ENCODE data around the gene MRPS24. TPM values are rescaled to one million over a fixed set of nuclear protein-coding genes. Genes with fewer than 3 reads are reported as not detected.

MRPS24 gene
- total RNA-seq, 1 donor from 2014 or later = 68.8 TPM

DNA sequence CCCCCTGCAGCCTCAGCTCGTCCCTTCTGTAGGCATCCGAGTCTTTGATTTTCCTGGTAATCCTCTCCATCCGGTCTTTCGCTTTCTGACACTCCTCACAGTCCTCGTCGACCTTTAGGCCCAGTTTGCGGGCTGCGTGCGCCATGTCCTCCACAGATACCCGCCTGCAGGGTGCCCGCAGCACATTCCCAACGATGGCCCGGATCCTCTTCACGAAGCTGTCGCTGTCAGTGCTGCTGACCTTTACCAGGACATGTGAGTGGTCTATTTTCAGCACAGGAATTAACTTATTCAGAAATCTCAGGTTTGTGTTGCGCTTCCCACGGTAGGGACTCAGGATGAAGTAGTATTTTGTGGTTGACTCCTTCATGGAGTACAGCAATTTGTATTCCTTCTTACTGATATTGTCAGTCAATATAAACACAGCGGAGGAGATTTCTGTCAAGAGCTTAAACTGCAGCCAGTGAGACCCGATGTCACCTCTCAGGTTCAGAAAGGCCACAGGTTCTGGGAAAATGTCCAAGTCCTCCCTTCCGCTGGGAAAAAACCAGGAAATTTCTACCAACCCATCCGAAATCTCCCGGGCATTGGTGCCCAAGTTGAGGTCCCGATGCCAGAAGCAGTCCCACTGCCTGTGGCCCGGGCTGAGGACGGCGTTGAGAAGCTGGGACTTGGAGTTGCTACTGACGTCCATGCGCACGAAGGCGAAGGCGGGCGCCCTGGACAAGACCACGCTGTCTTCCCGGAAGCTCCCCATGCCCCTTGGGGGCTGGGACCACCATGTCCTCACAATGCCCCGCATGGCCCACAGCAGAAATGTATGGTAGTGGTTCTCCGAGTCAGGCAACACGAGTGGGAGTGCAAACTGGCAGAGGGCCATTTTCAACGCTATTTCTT is 8.9 kb upstream of the MRPS24 start:
- H3K27ac ChIP-seq = peak overlapping the region; percentile 13
- intact Hi-C loops (cut with DNase I) = no loop called here
- no peaks in the 10 kb centered on the region for H3K9me3 ChIP-seq
- TF ChIP-seq POLR2A (IDR thresholded peaks at IDR 0.05) (no peak), POLR2AphosphoS5 (IDR thresholded peaks at IDR 0.05; ENCODE audit: insufficient read depth in 1 of 2, low read depth in 1 of 2) (no peak)
- TF ChIP-seq, protein P1, sequence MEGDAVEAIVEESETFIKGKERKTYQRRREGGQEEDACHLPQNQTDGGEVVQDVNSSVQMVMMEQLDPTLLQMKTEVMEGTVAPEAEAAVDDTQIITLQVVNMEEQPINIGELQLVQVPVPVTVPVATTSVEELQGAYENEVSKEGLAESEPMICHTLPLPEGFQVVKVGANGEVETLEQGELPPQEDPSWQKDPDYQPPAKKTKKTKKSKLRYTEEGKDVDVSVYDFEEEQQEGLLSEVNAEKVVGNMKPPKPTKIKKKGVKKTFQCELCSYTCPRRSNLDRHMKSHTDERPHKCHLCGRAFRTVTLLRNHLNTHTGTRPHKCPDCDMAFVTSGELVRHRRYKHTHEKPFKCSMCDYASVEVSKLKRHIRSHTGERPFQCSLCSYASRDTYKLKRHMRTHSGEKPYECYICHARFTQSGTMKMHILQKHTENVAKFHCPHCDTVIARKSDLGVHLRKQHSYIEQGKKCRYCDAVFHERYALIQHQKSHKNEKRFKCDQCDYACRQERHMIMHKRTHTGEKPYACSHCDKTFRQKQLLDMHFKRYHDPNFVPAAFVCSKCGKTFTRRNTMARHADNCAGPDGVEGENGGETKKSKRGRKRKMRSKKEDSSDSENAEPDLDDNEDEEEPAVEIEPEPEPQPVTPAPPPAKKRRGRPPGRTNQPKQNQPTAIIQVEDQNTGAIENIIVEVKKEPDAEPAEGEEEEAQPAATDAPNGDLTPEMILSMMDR (IDR thresholded peaks at IDR 0.05) = no peak
- H3K36me3 ChIP-seq = peaks cover 0 to 56% of the 10 kb centered on the region in 2 donors
- H3K4me1 ChIP-seq = peaks cover 12% of the 10 kb centered on the region
- DNase-seq (ENCODE audit: extremely low spot score in 2 of 2) = no peak
- no peak overlapping the region for H3K4me3 ChIP-seq
- no peaks in the 10 kb centered on the region for H3K27me3 ChIP-seq

DNA sequence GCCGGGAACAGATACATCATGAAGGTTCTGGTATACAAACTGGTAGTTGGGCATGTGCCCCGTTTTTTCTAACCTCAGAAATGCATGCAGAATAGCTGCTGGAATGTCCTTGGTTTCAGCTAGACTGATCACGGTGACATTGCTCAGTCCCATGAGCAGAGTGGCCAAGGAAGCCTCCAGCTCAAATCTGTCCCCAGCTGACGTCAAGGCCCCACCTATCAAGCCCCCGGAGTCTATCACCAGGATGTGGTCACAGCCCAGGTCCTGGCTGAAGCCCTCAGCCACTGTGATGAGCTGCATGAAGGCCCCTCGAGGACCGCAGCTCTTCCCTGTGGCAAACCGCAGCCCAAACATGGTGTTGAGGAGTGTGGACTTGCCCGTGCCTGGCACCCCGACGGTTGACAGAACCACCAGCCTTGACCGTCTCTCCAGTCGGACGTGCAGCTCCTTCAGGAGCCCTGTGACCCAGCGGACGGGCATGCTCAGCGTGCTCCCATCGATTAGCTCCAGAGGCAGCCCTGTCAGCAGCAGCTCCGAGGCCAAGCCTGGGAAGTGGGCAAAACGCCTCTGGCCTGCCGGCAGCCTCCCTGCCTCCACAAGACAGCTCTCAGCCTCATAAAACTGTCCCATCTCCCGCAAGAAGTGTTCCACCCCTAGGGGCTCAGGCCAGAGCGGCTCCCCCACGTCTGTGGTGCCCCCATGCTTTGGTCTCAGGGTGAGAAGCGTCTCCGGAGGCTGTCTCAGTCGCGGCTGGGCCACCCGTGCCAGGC is 7.8 kb upstream of the MRPS24 start:
- TF ChIP-seq POLR2AphosphoS5 (IDR thresholded peaks at IDR 0.05; ENCODE audit: insufficient read depth in 1 of 2, low read depth in 1 of 2) = no peak
- no peak for TF ChIP-seq POLR2A (IDR thresholded peaks at IDR 0.05)
- no peak for DNase-seq (ENCODE audit: extremely low spot score in 2 of 2)
- intact Hi-C loops (cut with DNase I) = no loop called here
- Histone ChIP-seq H3K4me1 (peaks cover 23% of the 10 kb centered on the region), H3K4me3 (no peak overlapping the region), H3K27ac (no peak overlapping the region), H3K9me3 (no peaks in the 10 kb centered on the region), H3K36me3 (peaks cover 0 to 56% of the 10 kb centered on the region in 2 donors), H3K27me3 (no peaks in the 10 kb centered on the region)

DNA sequence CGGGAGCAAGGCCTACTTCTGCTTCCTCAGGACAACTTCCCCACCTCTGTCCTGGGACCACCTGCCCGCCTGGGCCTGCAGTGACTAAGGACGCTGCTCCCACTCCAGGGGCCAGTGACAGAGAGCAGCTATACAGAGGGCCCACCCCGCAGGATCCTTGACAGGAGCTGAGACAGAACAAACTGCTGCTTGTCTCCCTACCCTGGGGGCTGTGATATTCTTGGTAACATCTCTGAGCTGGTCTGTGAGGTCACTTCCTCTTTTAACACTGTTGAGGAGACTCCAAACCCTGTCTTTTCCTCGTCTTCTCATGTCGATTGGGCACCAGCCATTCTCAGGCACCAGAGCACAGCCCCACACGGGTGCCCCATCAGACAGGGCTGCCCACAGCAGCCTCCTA is 6.9 kb upstream of the MRPS24 start:
- Histone ChIP-seq H3K27me3 (no peaks in the 10 kb centered on the region), H3K4me1 (peaks cover 29% of the 10 kb centered on the region), H3K9me3 (no peaks in the 10 kb centered on the region), H3K36me3 (peaks cover 0 to 52% of the 10 kb centered on the region in 2 donors), H3K27ac (no peak overlapping the region), H3K4me3 (no peak overlapping the region)
- TF ChIP-seq POLR2A (IDR thresholded peaks at IDR 0.05) = no peak
- TF ChIP-seq, protein P1 (IDR thresholded peaks at IDR 0.05) = no peak
- TF ChIP-seq POLR2AphosphoS5 (IDR thresholded peaks at IDR 0.05; ENCODE audit: insufficient read depth in 1 of 2, low read depth in 1 of 2) = no peak
- intact Hi-C loops (cut with DNase I) = no loop called here
- no peak for DNase-seq (ENCODE audit: extremely low spot score in 2 of 2)

DNA sequence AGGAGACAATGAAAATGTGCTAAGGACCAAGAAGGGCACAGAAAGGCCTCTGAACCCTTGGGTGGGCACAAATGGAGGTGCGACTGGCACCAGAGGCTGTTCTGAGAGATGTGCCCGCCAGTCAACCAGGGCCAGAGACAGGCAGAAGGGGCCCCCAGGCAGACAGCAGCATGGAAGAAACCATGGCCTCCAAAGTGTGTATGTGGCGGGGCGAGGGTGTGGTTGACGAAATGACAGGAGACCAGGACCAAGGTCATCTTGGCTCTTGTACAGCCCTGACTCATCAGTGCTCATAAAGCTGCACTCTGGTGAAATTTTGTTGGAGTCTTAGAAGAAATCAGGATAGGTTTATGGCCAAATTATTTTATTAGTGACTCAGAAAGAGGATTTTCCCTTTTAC is 4.0 kb upstream of the MRPS24 start:
- H3K27ac ChIP-seq = peak overlapping the region; percentile 98
- DNase-seq (ENCODE audit: extremely low spot score in 2 of 2) = no peak
- no peaks in the 10 kb centered on the region for H3K27me3 ChIP-seq
- intact Hi-C loops (cut with DNase I) = no loop called here
- H3K4me1 ChIP-seq = peaks cover 50% of the 10 kb centered on the region
- H3K9me3 ChIP-seq = no peaks in the 10 kb centered on the region
- H3K4me3 ChIP-seq = no peak overlapping the region
- TF ChIP-seq POLR2A (IDR thresholded peaks at IDR 0.05) (no peak), POLR2AphosphoS5 (IDR thresholded peaks at IDR 0.05; ENCODE audit: insufficient read depth in 1 of 2, low read depth in 1 of 2) (peak; percentile 60 to 62)
- TF ChIP-seq, protein P1 (IDR thresholded peaks at IDR 0.05) = no peak
- peaks cover 0 to 33% of the 10 kb centered on the region in 2 donors for H3K36me3 ChIP-seq

DNA sequence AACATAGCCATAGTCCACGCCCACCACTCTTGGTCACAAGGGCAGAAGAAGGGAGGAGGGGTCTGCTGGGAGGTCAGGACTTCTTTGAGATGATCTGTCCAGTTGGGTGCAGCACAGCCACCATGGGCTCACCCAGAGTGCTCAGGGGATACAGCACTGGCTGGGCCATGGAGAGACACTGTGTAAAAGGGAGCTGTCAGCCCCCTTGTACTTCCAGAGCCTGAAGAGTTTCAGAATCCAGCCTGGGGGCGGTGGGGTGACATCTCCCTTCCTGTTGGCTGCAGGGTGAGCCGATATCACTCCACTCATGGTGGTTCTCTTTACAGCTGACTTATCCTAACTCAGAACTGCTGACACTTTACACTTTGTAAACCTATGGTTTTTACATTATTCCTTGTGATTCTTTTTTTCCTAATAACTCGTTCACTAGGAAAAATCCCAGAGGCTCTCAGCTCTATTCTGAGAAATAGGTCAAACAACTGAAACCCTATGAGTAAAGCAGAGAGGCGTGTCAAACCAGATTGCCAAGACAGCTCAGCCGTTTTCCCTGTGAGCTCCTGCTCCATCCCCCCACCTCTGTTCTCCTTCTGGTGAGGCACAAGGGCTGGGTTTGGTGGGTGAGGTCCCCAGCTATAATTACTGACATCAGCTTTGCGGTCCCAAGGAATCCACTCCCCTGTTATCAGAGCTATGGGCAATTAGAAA is 3.2 kb upstream of the MRPS24 start:
- DNase-seq (ENCODE audit: extremely low spot score in 2 of 2) = no peak
- no peak overlapping the region for H3K4me3 ChIP-seq
- no peaks in the 10 kb centered on the region for H3K9me3 ChIP-seq
- peaks cover 0 to 26% of the 10 kb centered on the region in 2 donors for H3K36me3 ChIP-seq
- no peaks in the 10 kb centered on the region for H3K27me3 ChIP-seq
- peak overlapping the region; percentile 98 for H3K27ac ChIP-seq
- intact Hi-C loops (cut with DNase I) = no loop called here
- H3K4me1 ChIP-seq = peaks cover 55% of the 10 kb centered on the region
- peak in 1 of 2 donors; percentile 68 for TF ChIP-seq POLR2AphosphoS5 (IDR thresholded peaks at IDR 0.05; ENCODE audit: insufficient read depth in 1 of 2, low read depth in 1 of 2)
- TF ChIP-seq, protein P1 (IDR thresholded peaks at IDR 0.05) = no peak

Measured in vagina (tissue), 2 donors.